HG03045 (cell line): ENCODE results near the gene HOPX.
"Not testable (repeated sequence)": the region's sequence is repeated elsewhere in the genome, so short reads cannot be mapped to it uniquely, and the experiment has no call there.

ENCODE experiments used
- ATAC-seq: cut with Tn5 transposase; IDR thresholded peaks from one replicate; pipeline ENCODE4 v1.9.1; 2021; ENCODE audit warnings: mild to moderate bottlenecking, moderate library complexity; ENCODE audit not compliant: unreplicated experiment

The HOPX gene

DNA sequence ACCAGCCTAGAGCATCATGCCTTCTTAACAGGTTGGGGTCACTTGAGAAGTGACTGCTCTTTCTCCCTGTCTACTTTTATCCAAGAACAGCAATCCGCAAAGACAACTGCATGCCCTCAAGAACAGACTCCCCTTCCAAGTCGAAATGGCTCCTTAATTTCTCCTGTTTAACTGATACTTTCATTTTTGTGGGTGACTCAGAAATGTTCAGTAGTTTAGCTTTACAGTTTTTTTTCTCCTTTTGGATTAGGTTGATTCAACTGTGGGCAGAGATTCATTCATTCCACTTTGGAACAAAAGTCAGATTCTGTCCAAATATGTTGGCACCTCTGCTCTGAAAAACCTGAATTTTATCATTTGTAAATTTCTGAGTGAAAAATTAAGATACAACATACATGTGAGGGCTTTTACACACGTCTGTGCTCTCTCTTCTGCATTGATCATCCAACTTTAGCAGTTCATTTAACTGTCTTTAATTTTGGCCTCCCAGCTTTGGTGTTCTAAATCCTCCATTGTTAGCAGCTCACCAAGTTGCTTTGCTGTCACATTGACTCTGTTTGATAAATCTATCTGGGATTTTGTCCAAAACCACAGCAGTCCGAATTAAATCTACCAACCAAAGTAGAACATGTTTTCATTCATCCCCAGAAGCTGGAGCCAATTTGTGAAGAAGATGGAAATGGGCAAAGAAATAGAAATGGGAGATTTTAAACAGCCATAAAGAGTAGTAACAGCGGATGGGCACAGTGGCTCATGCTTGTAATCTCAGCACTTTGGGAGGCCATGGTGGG lies 50.0 kb downstream of the HOPX start:
- no peak for ATAC-seq

DNA sequence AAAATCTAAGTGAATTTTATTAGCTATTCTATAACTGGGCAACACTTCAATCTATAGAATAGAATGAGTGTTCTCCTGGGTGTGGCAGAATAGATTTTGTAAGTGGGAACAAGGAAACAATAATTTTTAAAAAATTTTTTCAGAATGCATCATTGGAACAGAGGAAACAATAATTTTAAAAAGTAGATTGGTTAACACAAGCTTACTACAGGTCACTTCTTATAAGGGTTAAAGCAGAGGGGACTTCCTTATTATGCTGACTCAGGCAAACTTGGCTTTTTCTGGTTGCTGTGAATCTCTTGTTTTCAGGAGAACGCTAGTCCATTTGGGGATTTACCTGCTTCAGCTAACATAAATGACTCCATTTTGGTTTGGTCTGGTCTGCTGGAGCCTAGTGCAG lies 52.5 kb downstream of the HOPX start:
- no peak for ATAC-seq

DNA sequence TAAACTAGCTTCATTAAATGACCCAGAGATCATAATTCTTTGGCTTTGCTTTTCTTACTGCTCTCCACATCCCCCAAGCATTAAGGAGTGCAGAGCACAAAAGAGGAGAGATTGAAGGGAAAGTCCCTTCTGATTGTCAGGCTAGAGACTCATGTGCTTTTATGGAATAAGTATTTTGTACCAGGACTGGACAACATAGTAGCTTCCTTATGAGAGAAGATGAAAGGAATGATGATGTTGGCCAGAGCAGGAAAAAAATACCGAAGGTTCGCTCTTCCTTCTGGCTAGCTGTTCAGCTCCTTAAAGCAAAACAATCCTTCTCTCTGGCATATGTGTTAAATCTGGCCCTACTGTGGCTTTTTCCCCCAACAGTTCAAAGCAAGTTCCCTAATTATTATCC lies 53.1 kb downstream of the HOPX start:
- no peak for ATAC-seq

DNA sequence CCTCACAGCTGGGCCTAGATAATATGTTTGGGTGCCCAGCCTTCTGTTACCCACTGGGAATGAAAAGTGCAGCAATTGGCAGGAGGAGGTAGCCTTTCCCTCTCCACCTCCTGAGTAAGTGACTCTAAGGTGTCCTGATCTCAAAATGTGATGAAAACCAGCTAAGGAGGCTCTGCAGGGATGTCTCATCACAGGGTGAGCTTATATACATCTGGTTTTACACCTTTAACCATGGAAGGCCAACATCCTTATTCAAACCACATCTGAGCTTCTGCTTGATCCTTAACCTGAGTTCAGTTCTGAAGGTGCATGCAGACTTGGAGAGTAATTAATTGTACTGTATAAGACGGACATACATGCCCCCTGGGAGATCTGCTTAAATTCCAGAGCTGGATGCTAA lies 53.7 kb downstream of the HOPX start:
- no peak for ATAC-seq

DNA sequence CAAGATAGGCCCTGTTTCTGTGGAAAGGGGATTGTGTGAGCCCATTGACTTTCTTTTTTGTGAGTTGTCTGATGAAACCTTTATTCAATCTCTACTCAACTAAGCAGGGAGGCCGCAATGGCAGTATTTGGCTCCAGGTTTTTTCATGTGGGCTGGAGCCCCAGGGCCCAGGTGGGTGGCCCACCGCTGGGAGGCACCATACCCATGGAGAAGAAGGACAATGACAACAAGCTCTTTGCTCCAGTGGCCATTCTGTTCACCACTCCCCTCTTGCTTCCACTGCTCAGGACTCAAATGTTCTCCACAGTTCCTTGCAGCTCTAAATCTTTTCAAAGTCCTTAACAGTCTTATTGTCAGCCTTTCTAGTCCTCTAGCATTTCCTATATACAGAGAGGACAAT lies 54.1 kb downstream of the HOPX start:
- ATAC-seq, result no peak

DNA sequence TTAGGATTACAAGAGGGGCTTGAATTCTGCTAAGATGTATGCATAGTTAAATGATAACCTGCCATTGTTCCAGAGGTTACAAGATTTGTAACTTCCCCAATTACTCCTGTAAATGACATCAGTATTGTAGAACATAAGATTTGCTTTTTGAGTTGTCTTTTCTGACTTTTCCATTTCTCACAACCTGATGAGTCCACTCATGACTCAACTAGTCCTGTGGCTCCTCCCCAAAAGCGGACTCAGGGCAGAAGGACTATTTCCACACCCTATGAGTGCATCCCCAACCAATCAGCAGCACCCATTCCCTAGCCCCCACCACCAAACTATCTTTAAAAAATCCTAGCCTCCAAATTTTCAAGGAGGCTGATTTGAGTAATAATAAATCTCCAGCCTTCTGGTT lies 54.7 kb downstream of the HOPX start:
- no peak for ATAC-seq

DNA sequence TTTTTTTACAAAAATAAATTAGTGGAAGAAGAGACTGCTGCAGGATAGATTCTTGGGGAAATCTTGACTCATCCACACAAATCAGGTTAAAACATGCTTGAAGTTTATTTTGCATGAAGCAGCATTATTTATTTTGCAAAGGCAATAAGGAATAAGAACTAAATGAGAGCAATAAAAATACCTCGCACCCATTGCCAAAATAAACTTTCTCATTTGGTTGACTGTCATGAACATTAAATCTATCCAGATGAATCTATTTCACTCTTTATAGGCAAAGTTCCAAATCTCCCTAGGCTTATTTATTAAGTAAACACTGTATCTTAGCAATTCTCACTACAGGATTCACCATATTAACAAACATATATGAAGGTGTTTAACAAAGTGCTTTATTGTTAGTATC lies 58.9 kb downstream of the HOPX start:
- no peak for ATAC-seq

DNA sequence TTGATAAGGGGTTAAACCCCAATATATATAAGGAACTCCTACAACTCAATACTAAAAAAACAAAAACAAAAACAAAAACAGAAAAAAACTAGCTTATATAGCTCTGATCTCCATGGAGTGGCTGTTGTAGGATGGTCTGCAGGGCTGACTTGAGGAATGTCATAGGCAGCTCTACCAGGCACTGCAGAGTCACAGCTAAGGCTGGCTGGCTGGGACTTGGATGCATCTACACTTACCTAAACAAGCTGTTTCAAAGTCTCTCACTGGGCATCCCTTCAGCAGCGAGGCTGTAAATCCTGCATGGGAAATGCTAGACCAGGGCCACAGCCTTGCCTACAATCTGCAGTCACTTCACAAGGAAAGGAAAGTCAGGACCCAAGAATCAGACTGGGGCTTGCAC lies 61.3 kb downstream of the HOPX start:
- ATAC-seq, result no peak

DNA sequence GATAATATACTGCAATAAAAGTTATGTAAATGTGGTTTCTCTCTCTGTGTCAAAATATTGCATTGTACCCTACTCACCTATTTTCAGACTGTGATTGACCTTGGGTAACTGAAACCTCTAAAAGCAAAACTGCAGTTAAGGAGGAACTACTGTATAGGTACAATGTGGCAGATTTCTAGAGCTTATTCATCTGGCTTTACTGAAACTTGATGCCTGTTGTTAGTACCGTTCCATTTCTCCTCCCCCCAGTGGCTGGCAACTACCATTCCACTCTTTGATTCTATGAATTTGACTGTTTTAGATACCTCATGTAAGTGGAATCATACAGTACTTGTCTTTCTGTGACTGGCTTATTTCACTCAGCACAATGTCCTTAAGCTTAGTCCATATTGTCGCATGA lies 61.9 kb downstream of the HOPX start:
- no peak for ATAC-seq

DNA sequence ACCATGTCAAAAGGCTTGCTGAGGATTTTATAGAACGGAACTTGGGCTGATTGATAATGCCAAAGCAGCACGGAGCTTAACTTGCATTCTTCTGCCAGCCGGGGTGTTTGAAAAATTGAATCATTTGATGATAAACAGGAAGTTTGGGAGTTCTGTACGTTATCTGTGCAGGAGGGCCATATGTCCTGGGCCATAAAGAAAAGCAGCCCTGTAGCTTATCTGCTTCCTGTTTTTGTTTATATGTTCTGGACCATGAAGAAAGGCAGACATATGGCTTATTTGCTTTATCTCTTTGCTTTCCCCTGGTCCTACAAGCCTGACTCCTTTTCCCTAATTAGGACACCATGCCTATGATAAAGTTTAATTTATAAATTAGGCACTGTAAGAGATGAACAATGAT lies 62.4 kb downstream of the HOPX start:
- no peak for ATAC-seq

DNA sequence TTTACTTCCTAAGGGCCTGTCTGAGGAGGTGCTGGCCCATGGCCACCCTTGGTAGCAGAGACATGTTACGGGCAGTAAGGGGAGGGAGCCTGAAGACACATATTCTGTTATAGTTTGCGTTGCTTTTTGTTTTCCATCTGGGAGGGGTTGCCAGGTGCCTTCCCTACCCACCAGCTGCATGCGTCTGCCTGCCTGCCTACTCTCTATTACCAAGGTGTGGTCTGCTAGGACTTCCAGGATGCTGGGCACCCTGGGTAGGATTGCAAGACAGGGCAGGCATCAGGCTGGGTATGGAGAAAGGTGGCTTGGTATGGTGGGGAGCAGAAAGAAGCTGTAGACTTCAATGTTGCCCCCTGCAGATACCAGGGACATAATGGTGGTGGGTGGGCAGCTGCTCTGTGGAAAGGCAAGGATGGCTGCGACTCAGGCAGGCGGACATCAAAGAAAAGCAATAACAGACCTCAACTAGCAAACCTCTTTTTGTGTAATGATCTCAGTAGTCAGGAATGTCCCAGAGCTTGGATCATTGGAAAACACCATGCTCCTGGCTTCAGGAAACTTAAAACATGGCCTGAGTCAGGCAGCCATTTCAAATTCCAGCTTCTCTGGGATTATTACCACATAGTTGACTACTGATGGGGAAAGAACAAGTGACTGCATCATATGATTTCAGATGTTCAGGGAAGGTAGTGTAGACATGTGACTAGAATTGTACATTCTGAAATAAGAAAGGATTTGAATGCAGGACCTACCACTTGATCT lies 67.8 kb downstream of the HOPX start:
- ATAC-seq, result no peak

DNA sequence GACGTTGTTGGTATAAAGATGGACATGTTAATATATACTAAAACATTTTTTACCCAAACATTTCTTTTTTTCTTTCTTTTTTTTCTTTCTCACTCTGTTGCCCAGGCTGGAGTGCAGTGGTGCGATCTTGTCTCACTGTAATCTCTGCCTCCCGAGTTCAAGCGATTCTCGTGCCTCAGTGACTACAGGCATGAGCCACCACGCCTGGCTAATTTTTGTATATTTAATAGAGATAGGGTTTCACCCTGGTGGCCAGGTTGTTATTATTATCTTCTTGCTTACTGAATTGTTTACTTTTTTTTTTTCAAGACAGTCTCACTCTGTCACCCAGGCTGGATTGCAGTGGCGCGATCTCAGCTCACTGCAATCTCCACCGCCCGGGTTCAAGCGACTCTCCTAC lies 68.8 kb downstream of the HOPX start:
- no peak for ATAC-seq

DNA sequence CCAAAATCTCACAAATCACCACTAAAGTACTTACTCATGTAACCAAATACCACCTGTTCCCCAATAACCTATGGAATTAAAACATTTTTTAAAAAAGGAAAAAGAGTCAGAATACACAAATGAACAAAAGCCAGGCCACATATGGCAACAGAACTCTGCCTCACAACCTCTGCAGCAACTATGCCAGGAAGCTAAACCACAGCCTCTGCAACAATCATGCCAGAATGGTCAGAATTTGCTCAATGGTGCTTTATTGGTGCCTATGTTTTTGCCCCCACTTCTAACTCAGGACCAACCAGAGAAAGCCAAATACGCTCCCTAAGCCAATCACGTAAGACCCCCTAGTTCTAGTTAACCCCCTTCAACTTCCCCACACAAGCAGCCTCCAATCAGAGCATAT lies 69.6 kb downstream of the HOPX start:
- no peak for ATAC-seq

DNA sequence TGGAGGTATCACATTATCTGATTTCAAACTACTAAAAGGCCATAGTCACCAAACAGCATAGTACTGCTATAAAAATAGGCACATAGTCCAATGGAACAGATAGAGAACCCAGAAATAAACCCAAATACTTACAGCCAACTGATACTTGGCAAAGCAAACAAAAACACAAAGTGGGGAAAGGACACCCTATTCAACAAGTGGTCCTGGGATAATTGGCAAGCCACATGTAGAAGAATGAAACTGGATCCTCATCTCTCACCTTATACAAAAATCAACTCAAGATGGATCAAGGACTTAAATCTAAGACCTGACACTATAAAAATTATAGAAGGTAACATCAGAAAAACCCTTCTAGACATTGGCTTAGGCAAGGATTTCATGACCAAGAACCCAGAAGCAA lies 70.9 kb downstream of the HOPX start:
- not testable (repeated sequence) for ATAC-seq

DNA sequence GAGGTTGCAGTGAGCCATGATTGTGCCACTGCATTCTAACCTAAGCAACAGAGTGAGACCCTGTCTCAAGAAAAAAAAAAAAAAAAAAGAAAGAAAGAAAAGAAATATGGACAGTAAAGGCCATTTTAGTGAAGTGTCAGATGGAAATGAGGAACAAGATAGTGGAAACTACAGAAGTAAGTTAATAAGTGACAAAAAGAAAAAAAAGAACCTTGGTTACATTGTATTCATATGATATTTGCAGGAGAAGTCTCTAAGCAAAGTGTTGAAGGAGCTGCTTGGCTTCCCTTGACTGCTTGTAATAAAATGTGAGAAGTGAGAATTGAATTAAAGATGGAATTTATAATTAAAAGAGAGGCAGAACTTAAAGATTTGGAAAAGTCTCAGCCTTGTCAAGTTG lies 73.2 kb downstream of the HOPX start:
- ATAC-seq, result no peak

DNA sequence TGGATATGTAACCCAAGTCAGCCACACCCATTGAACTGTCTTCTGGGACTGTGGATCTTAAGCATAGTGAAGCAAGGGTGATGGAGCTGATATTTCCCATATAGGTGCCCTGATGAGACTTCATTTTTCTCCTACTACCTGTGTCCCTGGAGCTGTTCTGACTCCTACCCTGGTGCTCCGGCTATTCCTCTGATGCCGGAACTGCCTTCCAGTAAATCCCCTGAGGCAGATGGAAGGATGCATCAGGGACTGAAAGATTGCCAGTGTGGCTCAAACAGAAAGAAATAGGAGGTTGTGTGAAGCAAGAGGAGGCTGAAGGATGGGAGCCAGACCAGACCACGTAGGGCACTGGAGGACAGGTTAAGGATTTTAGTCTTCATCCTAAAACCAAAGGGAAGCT lies 74.7 kb downstream of the HOPX start:
- ATAC-seq, result no peak

DNA sequence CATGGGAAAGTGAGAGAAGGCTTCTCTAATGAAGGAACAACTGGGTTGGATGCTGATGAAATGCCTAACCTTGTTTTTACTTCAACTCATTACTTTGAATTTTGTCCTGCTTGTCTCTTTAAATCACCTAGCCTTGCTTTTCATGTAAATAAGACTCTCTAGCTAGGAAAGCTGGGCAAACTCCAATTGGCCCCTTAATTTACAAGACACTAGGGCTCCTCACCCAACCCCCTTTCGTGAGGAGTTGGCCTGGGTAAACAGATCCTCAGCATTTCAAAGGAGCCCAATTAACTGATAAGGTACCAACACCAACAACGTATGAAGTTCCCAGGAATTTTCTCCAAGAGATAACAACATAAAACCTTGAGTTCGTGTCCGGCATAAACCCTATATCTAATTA lies 75.6 kb downstream of the HOPX start:
- not testable (repeated sequence) for ATAC-seq

DNA sequence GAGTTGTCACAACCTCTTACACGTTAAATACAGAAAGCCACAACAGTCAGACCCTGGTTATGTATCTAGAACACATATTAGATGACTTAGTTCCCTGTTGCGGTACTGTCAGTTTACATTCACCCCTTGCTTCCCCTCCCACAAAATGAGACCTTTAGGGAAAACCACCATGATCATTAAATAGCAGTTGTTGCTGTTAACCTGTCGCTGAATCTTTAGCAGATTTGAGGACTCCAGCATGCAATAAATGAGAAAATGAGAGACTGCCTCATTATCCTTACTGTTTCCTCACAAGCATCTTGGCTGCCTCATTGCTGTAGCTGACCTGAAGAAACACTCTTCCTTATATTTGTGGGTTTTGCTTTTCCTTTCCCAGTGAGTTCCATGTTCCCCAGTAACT lies 77.8 kb downstream of the HOPX start:
- ATAC-seq, result no peak
